GM06990 (cell line): ENCODE measurements around the gene SLC39A7.

Experiments
- DNase-seq: peaks from one replicate; pipeline ENCODE4 v3.0.0-alpha.2; 2011; ENCODE audit not compliant: insufficient read length; ENCODE audit errors: extremely low read depth
- H3K27me3 ChIP-seq: replicated peaks from 2 replicates; pipeline ENCODE4 v1.6.0; 2011; ENCODE audit warnings: low read length; ENCODE audit not compliant: control insufficient read depth, insufficient read depth
- H3K36me3 ChIP-seq: 2 replicates; pipeline ENCODE4 v1.5.1; 2011; ENCODE audit warnings: low read length; ENCODE audit not compliant: control insufficient read depth, insufficient read depth
- H3K4me3 ChIP-seq: replicated peaks from 2 replicates; pipeline ENCODE4 v1.5.1; 2011; ENCODE audit warnings: low read depth, mild to moderate bottlenecking, control low read depth, low read length
- CTCF ChIP-seq: IDR thresholded peaks from 2 replicates; pipeline ENCODE4 v1.5.1; 2011; ENCODE audit warnings: low read length, control low read depth, mild to moderate bottlenecking, inconsistent platforms; ENCODE audit not compliant: insufficient read depth, poor library complexity, severe bottlenecking

Gene SLC39A7

DNA sequence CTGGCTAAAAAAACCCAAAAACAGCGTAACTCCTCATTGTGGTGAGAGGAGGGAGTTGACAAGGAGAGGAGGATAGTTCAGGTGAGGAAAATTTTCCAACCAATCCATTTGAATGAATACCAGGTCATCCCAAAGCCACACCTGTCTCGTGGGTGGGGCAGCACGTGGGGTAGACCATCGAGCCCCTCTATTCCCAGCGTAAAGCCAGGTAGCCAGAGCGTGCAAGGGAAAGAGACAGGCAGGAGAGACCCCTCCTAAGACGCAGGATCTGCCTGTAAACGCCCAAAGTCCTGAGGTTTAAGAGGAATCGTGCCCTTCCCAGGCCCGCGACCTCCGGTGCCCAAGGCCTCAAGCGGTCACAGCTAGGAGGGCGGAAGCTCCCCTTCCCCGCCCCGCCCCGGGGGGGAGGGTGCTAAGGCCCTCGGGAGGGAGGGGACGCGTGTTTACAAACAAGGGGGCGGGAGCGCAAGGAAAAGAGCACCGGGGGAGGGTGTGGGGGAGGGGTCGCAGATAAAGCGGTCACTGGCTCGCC lies 914 bp upstream of the SLC39A7 start:
- Histone ChIP-seq H3K27me3 (no peaks in the 10 kb centered on the region), H3K36me3 (peaks cover 24% of the 10 kb centered on the region), H3K4me3 (peak overlapping the region; percentile 97)
- no peak for TF ChIP-seq CTCF
- peak; percentile 87 for DNase-seq

DNA sequence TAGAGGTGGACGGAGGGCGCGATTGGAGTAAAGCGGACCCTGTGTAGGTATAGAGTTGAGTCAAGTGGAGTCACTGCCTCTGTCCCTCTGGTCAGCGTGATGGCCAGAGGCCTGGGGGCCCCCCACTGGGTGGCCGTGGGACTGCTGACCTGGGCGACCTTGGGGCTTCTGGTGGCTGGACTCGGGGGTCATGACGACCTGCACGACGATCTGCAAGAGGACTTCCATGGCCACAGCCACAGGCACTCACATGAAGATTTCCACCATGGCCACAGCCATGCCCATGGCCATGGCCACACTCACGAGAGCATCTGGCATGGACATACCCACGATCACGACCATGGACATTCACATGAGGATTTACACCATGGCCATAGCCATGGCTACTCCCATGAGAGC lies 479 bp downstream of the SLC39A7 start:
- DNase-seq, result no peak
- H3K36me3 ChIP-seq, result peaks cover 19% of the 10 kb centered on the region
- peak overlapping the region; percentile 97 for H3K4me3 ChIP-seq
- TF ChIP-seq CTCF, result peak; percentile 11
- no peaks in the 10 kb centered on the region for H3K27me3 ChIP-seq

- no peak for TF ChIP-seq CTCF
- Histone ChIP-seq H3K4me3 (peak overlapping the region; percentile 97), H3K27me3 (no peaks in the 10 kb centered on the region), H3K36me3 (peaks cover 17% of the 10 kb centered on the region)
- no peak for DNase-seq
These were observed 1.3 kb downstream of the SLC39A7 start for GRCh38 chr6:33201935-33202334.

GRCh38 chr6:33202799-33203198 lies 2.1 kb downstream of the SLC39A7 start:
- no peak for DNase-seq
- Histone ChIP-seq H3K27me3 (no peaks in the 10 kb centered on the region), H3K4me3 (no peak overlapping the region), H3K36me3 (peaks cover 16% of the 10 kb centered on the region)
- no peak for TF ChIP-seq CTCF

DNA sequence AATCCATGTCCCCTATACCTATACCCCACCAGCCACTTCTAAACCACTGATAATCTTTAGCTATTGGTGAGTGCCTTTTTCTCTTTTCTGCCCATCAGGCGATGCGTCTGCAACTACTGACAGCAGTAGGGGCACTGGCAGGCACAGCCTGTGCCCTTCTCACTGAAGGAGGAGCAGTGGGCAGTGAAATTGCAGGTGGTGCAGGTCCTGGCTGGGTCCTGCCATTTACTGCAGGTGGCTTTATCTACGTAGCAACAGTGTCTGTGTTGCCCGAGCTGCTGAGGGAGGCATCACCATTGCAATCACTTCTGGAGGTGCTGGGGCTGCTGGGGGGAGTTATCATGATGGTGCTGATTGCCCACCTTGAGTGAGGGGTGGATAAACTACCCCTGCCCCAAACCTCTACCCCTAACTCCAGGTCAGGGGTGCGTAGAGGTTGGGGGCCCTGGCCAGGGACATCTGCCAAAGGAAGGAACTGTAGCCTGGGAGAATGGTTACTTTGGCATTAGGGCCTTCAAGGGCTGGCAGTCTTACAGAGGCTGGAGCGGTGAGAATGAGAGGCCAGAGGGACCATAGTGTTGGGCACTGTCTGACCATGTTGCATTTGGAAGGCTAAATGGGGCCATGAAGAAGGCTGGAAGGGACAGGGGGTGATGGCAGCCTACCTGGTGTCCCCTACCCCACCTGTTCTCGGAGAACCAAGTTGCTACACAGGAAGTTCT lies 2.9 kb downstream of the SLC39A7 start:
- no peak for DNase-seq
- TF ChIP-seq CTCF, result no peak
- Histone ChIP-seq H3K27me3 (no peaks in the 10 kb centered on the region), H3K4me3 (no peak overlapping the region), H3K36me3 (peaks cover 14% of the 10 kb centered on the region)

DNA sequence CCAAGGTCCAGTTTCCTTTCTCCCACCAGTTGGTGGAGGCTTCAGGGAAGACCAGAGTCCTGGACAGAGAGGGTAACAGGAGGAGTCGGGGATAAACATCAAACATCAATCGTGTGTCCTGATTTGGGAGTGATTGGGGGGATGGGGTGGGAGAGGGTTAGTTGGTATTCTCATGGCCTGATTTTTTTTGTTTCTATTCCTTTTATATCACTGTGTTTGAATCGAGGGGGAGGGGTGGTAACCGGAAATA lies 3.4 kb downstream of the SLC39A7 start:
- Histone ChIP-seq H3K4me3 (no peak overlapping the region), H3K36me3 (peaks cover 14% of the 10 kb centered on the region)

More for the DNA sequence above, 3.4 kb downstream of the SLC39A7 start:
- H3K27me3 ChIP-seq, result no peaks in the 10 kb centered on the region
- DNase-seq, result no peak
- TF ChIP-seq CTCF, result no peak
